HEK293 (cell line): ENCODE measurements around the gene MGMT.
A peak's percentile ranks its signal among the peaks of the same experiment; 100 is the strongest.

Experiments used
- CTCF ChIA-PET: fragments of 350-600 bp; formaldehyde crosslinking; extraction: SDS; loops from one replicate; lab custom pipeline; 2021; ENCODE audit warnings: antibody characterized with exemption; lab: Yijun Ruan, JAX
- POLR2A ChIA-PET: fragments of 300-600 bp; formaldehyde crosslinking; extraction: SDS; loops from one replicate; lab custom pipeline; 2020; ENCODE audit warnings: antibody characterized with exemption, inconsistent platforms; lab: Yijun Ruan, JAX
- H3K27ac ChIP-seq: fragments of 200-500 bp; sonication (Bioruptor generic); 2 replicates; pipeline ENCODE4 v1.5.1; 2014; ENCODE audit warnings: low read depth, low read length, control low read depth, inconsistent platforms; ENCODE audit errors: extremely low read depth
- H3K36me3 ChIP-seq, 2 experiments: fragments of 200-500 bp in 1 of 2; sonication (Bioruptor generic) in 1 of 2; 1 replicate in 1 of 2; 2 replicates in 1 of 2; pipeline ENCODE4 v1.5.1; 2014 to 2017; ENCODE audit warnings: inconsistent platforms in 2 of 2, low read length in 2 of 2; ENCODE audit not compliant: control insufficient read depth in 2 of 2, insufficient read depth in 1 of 2
- H3K4me1 ChIP-seq: fragments of 200-500 bp; sonication (Bioruptor generic); 2 replicates; pipeline ENCODE4 v1.5.1; 2014; ENCODE audit warnings: mild to moderate bottlenecking, low read length, inconsistent platforms; ENCODE audit not compliant: control insufficient read depth, insufficient read depth
- H3K4me3 ChIP-seq: 2 replicates; pipeline ENCODE4 v1.5.1; 2011; ENCODE audit warnings: low read depth, mild to moderate bottlenecking, control low read depth, low read length, moderate library complexity
- H3K9me3 ChIP-seq: fragments of 200-500 bp; sonication (Bioruptor generic); 2 replicates; pipeline ENCODE4 v1.5.1; 2014; ENCODE audit warnings: low read depth, low read length, inconsistent platforms; ENCODE audit not compliant: control insufficient read depth, insufficient read depth
- BCL6B ChIP-seq: fragments of 450-650 bp; formaldehyde crosslinking; IDR thresholded peaks from 2 replicates; pipeline ENCODE4 v1.5.1; 2017; ENCODE audit warnings: missing biosample characterization, missing genetic modification characterization
- ZEB2 ChIP-seq: fragments of 450-650 bp; formaldehyde crosslinking; IDR thresholded peaks from 2 replicates; pipeline ENCODE4 v1.5.1; 2016; ENCODE audit warnings: missing biosample characterization, missing genetic modification characterization
- ZNF133 ChIP-seq: fragments of 450-650 bp; formaldehyde crosslinking; IDR thresholded peaks from 2 replicates; pipeline ENCODE4 v1.5.1; 2016; ENCODE audit warnings: missing biosample characterization, missing genetic modification characterization
- ZNF24 ChIP-seq: fragments of 450-650 bp; formaldehyde crosslinking; IDR thresholded peaks from 2 replicates; pipeline ENCODE4 v1.5.1; 2016; ENCODE audit warnings: missing biosample characterization, missing genetic modification characterization
- ZNF335 ChIP-seq: fragments of 450-650 bp; formaldehyde crosslinking; conservative IDR thresholded peaks from 2 replicates; pipeline ENCODE4 v1.5.1; 2016; ENCODE audit warnings: missing biosample characterization, missing genetic modification characterization
- ZNF341 ChIP-seq: fragments of 450-650 bp; formaldehyde crosslinking; IDR thresholded peaks from 2 replicates; pipeline ENCODE4; 2016; ENCODE audit warnings: low read depth, missing biosample characterization, missing genetic modification characterization
- ZNF426 ChIP-seq: fragments of 450-650 bp; formaldehyde crosslinking; IDR thresholded peaks from 2 replicates; pipeline ENCODE4 v1.5.1; 2017; ENCODE audit warnings: missing biosample characterization, missing genetic modification characterization, mild to moderate bottlenecking, inconsistent platforms, moderate library complexity
- ZNF585B ChIP-seq: fragments of 450-650 bp; formaldehyde crosslinking; IDR thresholded peaks from 2 replicates; pipeline ENCODE4 v1.5.1; 2016; ENCODE audit warnings: missing biosample characterization, missing genetic modification characterization
- ZNF624 ChIP-seq: fragments of 450-650 bp; formaldehyde crosslinking; IDR thresholded peaks from 2 replicates; pipeline ENCODE4 v1.5.1; 2017; ENCODE audit warnings: missing biosample characterization, missing genetic modification characterization
- ZNF704 ChIP-seq: fragments of 450-650 bp; formaldehyde crosslinking; IDR thresholded peaks from 2 replicates; pipeline ENCODE4 v1.5.1; 2016; ENCODE audit warnings: missing biosample characterization, missing genetic modification characterization
- ZNF768 ChIP-seq: fragments of 450-650 bp; formaldehyde crosslinking; IDR thresholded peaks from 2 replicates; pipeline ENCODE4 v1.5.1; 2018; ENCODE audit warnings: missing biosample characterization, mild to moderate bottlenecking, missing genetic modification characterization
- TF ChIP-seq, protein P1 (sequence below): fragments of 450-650 bp; formaldehyde crosslinking; IDR thresholded peaks from 2 replicates; pipeline ENCODE4 v1.5.1; 2016; ENCODE audit warnings: missing biosample characterization, missing genetic modification characterization, borderline replicate concordance
- TF ChIP-seq, protein P2 (sequence below): fragments of 450-650 bp; formaldehyde crosslinking; IDR thresholded peaks from 2 replicates; pipeline ENCODE4 v1.5.1; 2016; ENCODE audit warnings: missing biosample characterization, missing genetic modification characterization

The MGMT gene

GRCh38 chr10:129541200-129541599, 74.2 kb downstream of the MGMT start (continued):
- TF ChIP-seq BCL6B (0 out of 2 replicates have a peak, but pooled peaks have one; percentile 28), ZNF335 (no peak)

DNA sequence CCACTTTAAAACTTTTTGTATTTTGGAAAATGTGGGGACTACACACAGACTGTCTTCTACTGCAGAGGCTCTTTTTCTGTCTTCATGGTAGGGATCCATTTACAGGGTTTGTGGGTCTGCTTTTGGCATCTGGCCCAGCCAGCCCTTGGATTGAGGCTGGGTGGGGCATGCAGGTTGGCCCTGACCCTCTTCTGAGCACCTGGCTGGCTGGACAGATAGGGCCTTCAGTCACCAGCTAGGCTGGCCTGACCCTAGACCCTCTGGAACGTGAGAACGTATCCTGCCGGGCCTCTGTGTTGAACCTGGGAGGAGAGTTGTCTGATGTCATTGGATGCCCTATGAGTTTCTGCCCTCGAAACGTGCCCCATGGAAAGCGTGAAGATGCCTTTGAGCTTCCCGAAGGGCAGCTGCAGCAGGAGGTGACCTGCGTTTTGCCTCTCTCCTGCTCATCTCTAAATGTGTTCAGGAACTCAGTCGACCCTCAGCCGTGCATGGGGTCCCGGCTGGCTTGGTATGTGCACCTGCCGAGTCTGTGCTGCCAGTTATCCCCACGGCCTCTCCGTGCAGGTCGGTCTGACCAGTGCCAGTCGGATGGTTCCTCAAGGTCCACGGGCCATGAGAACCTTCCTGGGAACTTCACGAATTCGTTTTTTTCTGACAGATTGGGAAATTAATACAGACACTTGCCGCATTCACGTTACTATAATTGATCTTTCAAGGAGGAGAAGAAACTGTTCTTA, 74.9 kb downstream of the MGMT start:
- no peaks in the 10 kb centered on the region for H3K9me3 ChIP-seq
- H3K4me3 ChIP-seq, result no peak overlapping the region
- H3K36me3 ChIP-seq, result no peaks in the 10 kb centered on the region
- no peak overlapping the region for H3K27ac ChIP-seq
- CTCF ChIA-PET, result interaction anchor here (0.6 kb wide), 1 partner anchor 21 kb away, joined by 3 read pairs; no protein-coding TSS in a partner anchor
- POLR2A ChIA-PET, result no interaction called here
- H3K4me1 ChIP-seq, result peaks cover 8% of the 10 kb centered on the region
- TF ChIP-seq, protein P1, sequence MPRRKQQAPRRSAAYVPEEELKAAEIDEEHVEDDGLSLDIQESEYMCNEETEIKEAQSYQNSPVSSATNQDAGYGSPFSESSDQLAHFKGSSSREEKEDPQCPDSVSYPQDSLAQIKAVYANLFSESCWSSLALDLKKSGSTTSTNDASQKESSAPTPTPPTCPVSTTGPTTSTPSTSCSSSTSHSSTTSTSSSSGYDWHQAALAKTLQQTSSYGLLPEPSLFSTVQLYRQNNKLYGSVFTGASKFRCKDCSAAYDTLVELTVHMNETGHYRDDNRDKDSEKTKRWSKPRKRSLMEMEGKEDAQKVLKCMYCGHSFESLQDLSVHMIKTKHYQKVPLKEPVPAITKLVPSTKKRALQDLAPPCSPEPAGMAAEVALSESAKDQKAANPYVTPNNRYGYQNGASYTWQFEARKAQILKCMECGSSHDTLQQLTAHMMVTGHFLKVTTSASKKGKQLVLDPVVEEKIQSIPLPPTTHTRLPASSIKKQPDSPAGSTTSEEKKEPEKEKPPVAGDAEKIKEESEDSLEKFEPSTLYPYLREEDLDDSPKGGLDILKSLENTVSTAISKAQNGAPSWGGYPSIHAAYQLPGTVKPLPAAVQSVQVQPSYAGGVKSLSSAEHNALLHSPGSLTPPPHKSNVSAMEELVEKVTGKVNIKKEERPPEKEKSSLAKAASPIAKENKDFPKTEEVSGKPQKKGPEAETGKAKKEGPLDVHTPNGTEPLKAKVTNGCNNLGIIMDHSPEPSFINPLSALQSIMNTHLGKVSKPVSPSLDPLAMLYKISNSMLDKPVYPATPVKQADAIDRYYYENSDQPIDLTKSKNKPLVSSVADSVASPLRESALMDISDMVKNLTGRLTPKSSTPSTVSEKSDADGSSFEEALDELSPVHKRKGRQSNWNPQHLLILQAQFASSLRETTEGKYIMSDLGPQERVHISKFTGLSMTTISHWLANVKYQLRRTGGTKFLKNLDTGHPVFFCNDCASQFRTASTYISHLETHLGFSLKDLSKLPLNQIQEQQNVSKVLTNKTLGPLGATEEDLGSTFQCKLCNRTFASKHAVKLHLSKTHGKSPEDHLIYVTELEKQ (tag by site-specific recombination), result no peak
- TF ChIP-seq ZNF426 (tag by site-specific recombination) (no peak), ZNF768 (tag by site-specific recombination) (no peak), ZNF24 (tag by site-specific recombination) (no peak), ZNF624 (no peak)
- TF ChIP-seq, all 188 proteins: peak for 0

DNA sequence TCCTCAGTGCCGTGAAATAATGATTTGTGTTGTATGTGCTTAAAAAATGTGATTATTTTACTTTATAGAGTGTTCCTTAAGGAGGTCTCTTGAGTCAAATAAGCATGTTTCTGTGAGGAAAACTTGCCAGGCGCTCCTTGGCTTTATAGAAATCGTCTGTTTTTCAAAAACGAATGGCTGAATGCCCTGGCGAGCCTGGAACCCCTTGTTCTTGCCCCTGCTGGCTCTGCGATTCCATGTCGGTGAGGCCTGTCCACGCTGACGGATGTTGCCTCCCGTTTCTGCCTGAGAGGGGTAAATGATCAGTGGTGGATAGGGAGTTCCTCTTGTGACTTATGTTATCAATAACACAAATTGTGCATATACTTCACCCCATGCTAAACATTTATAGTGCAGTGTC, 75.5 kb downstream of the MGMT start:
- H3K4me3 ChIP-seq, result no peak overlapping the region
- no peak overlapping the region for H3K27ac ChIP-seq
- H3K4me1 ChIP-seq, result peaks cover 8% of the 10 kb centered on the region
- H3K9me3 ChIP-seq, result no peaks in the 10 kb centered on the region
- CTCF ChIA-PET, result no interaction called here
- TF ChIP-seq ZEB2 (no peak), ZNF341 (tag by site-specific recombination) (no peak), ZNF133 (tag by site-specific recombination) (no peak), ZNF704 (tag by site-specific recombination) (no peak), ZNF585B (tag by site-specific recombination) (no peak)
- TF ChIP-seq, protein P2, sequence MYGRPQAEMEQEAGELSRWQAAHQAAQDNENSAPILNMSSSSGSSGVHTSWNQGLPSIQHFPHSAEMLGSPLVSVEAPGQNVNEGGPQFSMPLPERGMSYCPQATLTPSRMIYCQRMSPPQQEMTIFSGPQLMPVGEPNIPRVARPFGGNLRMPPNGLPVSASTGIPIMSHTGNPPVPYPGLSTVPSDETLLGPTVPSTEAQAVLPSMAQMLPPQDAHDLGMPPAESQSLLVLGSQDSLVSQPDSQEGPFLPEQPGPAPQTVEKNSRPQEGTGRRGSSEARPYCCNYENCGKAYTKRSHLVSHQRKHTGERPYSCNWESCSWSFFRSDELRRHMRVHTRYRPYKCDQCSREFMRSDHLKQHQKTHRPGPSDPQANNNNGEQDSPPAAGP (tag by site-specific recombination), result no peak
- POLR2A ChIA-PET, result no interaction called here
- no peaks in the 10 kb centered on the region for H3K36me3 ChIP-seq
